ENCODE data around the gene M6PR.
"Not testable (repeated sequence)": the region's sequence is repeated elsewhere in the genome, so short reads cannot be mapped to it uniquely, and the experiment has no call there.

Gene M6PR

GRCh38 chr12:8950702-8951478 lies 1.4 kb upstream of the M6PR start:
- DNase-seq (ENCODE audit: low read depth) = no peak

- DNase-seq (ENCODE audit: low read depth) = no peak
Observed at GRCh38 chr12:8950221-8950527, 729 bp upstream of the M6PR start.

- DNase-seq (ENCODE audit: low read depth) = peak; percentile 74
Observed at GRCh38 chr12:8948701-8949341, 624 bp downstream of the M6PR start.

- DNase-seq (ENCODE audit: low read depth) = no peak
Observed at GRCh38 chr12:8947737-8948136, 1.7 kb downstream of the M6PR start.

- no peak for DNase-seq (ENCODE audit: low read depth)
Observed at GRCh38 chr12:8946733-8947132, 2.7 kb downstream of the M6PR start.

GRCh38 chr12:8943565-8944186 lies 5.8 kb downstream of the M6PR start:
- DNase-seq (ENCODE audit: low read depth) = no peak

- DNase-seq (ENCODE audit: low read depth) = peak; percentile 7
Observed at GRCh38 chr12:8941691-8942478, 7.6 kb downstream of the M6PR start.

- DNase-seq (ENCODE audit: low read depth) = not testable (repeated sequence)
Observed at GRCh38 chr12:8937842-8938442, 11.5 kb downstream of the M6PR start.

GRCh38 chr12:8936735-8937134 lies 12.7 kb downstream of the M6PR start:
- DNase-seq (ENCODE audit: low read depth) = no peak

GRCh38 chr12:8934080-8934479 lies 15.4 kb downstream of the M6PR start:
- not testable (repeated sequence) for DNase-seq (ENCODE audit: low read depth)

GRCh38 chr12:8932464-8932863 lies 17.0 kb downstream of the M6PR start:
- DNase-seq (ENCODE audit: low read depth) = not testable (repeated sequence)

GRCh38 chr12:8930655-8931323 lies 18.7 kb downstream of the M6PR start:
- not testable (repeated sequence) for DNase-seq (ENCODE audit: low read depth)

- no peak for DNase-seq (ENCODE audit: low read depth)
Observed at GRCh38 chr12:8922544-8922943, 26.9 kb downstream of the M6PR start.

- not testable (repeated sequence) for DNase-seq (ENCODE audit: low read depth)
Observed at GRCh38 chr12:8919643-8920042, 29.8 kb downstream of the M6PR start.

GRCh38 chr12:8917751-8918150 lies 31.7 kb downstream of the M6PR start:
- DNase-seq (ENCODE audit: low read depth) = no peak

- no peak for DNase-seq (ENCODE audit: low read depth)
Observed at GRCh38 chr12:8917031-8917430, 32.4 kb downstream of the M6PR start.

GRCh38 chr12:8916154-8916553 lies 33.3 kb downstream of the M6PR start:
- no peak for DNase-seq (ENCODE audit: low read depth)

- peak; percentile 63 for DNase-seq (ENCODE audit: low read depth)
Observed at GRCh38 chr12:8914716-8915526, 34.5 kb downstream of the M6PR start.

- DNase-seq (ENCODE audit: low read depth) = peak; percentile 66
Observed at GRCh38 chr12:8914033-8914715, 35.3 kb downstream of the M6PR start, which contains the start of gene PHC1. TSS of gene PHC1 (plus strand) at chr12:8914509. CDS start at chr12:8917678, 3,169 bp downstream.

- DNase-seq (ENCODE audit: low read depth) = no peak
Observed at GRCh38 chr12:8913702-8914032, 35.8 kb downstream of the M6PR start.

Data from amniotic epithelial cell (primary cell).